Right lung (tissue), 10 donors: Measurements from ENCODE around the gene NUDT16L1. TPM values are rescaled to one million over a fixed set of nuclear protein-coding genes. Genes with fewer than 3 reads are reported as not detected.
A peak's percentile ranks its signal among the peaks of the same experiment; 100 is the strongest.
"Not testable (repeated sequence)": the region's sequence is repeated elsewhere in the genome, so short reads cannot be mapped to it uniquely, and the experiment has no call there.

Experiments used
- DNase-seq, 2 donors: peaks; one replicate each; pipeline ENCODE4 v3.0.0-alpha.2; 2013
- long read RNA-seq, 8 donors: transcript quantifications; one replicate each; lab custom pipeline, GENCODE V29; 2026
- polyA plus RNA-seq, 5 donors: library from polyadenylated mRNA; unstranded; fragments of 120-200 nt; gene quantifications; one replicate each; pipeline versions ENCODE4 v1.2.1 to v1.2.3, GENCODE V29; 2013; ENCODE audit warnings: inconsistent platforms in 1 of 5, low replicate concordance in 1 of 5; ENCODE audit not compliant: insufficient read length in 5 of 5, insufficient read depth in 1 of 5

The NUDT16L1 gene
- polyA plus RNA-seq = 10 to 100 TPM; 26.0 to 57.7 (median 31.2) TPM
- long read RNA-seq, donor 1, transcript NUDT16L1-201 (3 exons, 1,349 nt) = major isoform, 27 of 41 reads
- long read RNA-seq, donor 1, transcript NUDT16L1-204 (3 exons, 1,406 nt) = minor isoform, 10 of 41 reads
- long read RNA-seq, donor 1, partial matches to known transcripts = 0 of 41 reads
- long read RNA-seq, donor 1, other reads (novel, unspliced or antisense) = 0 of 41 reads
- long read RNA-seq, donor 2, transcript NUDT16L1-204 (3 exons, 1,406 nt) = minor isoform, 5 of 23 reads
- long read RNA-seq, donor 2, transcript NUDT16L1-201 (3 exons, 1,349 nt) = major isoform, 18 of 23 reads
- long read RNA-seq, donor 2, partial matches to known transcripts = 0 of 23 reads
- long read RNA-seq, donor 2, other reads (novel, unspliced or antisense) = 0 of 23 reads
- long read RNA-seq, donor 3, transcript NUDT16L1-201 (3 exons, 1,349 nt) = major isoform, 17 of 46 reads
- long read RNA-seq, donor 3, partial matches to known transcripts = 25 of 46 reads
- long read RNA-seq, donor 3, other reads (novel, unspliced or antisense) = 0 of 46 reads
- long read RNA-seq, donor 4, transcript NUDT16L1-201 (3 exons, 1,349 nt) = major isoform, 16 of 21 reads
- long read RNA-seq, donor 4, transcript NUDT16L1-204 (3 exons, 1,406 nt) = minor isoform, 5 of 21 reads
- long read RNA-seq, donor 4, partial matches to known transcripts = 0 of 21 reads
- long read RNA-seq, donor 4, other reads (novel, unspliced or antisense) = 0 of 21 reads
- long read RNA-seq, donor 5, transcript NUDT16L1-201 (3 exons, 1,349 nt) = major isoform, 25 of 33 reads
- long read RNA-seq, donor 5, transcript NUDT16L1-204 (3 exons, 1,406 nt) = minor isoform, 6 of 33 reads
- long read RNA-seq, donor 5, partial matches to known transcripts = 0 of 33 reads
- long read RNA-seq, donor 5, other reads (novel, unspliced or antisense) = 0 of 33 reads
- long read RNA-seq, donor 6, transcript NUDT16L1-201 (3 exons, 1,349 nt) = major isoform, 34 of 39 reads
- long read RNA-seq, donor 6, partial matches to known transcripts = 0 of 39 reads
- long read RNA-seq, donor 6, other reads (novel, unspliced or antisense) = 0 of 39 reads
- long read RNA-seq, donor 7, transcript NUDT16L1-204 (3 exons, 1,406 nt) = minor isoform, 6 of 20 reads
- long read RNA-seq, donor 7, transcript NUDT16L1-201 (3 exons, 1,349 nt) = major isoform, 14 of 20 reads
- long read RNA-seq, donor 7, partial matches to known transcripts = 0 of 20 reads
- long read RNA-seq, donor 7, other reads (novel, unspliced or antisense) = 0 of 20 reads
- long read RNA-seq, donor 8, transcript NUDT16L1-201 (3 exons, 1,349 nt) = major isoform, 8 of 9 reads
- long read RNA-seq, donor 8, partial matches to known transcripts = 0 of 9 reads
- long read RNA-seq, donor 8, other reads (novel, unspliced or antisense) = 0 of 9 reads

- DNase-seq = peak; percentile 94 to 96
These were observed at the start of gene NUDT16L1 for GRCh38 chr16:4693296-4693955. NUDT16L1 (plus strand) TSS chr16:4693562; CDS start chr16:4693727, 165 bp downstream.

- DNase-seq = no peak
These were observed 46.4 kb upstream of the NUDT16L1 start for GRCh38 chr16:4646773-4647643.

GRCh38 chr16:4647644-4647980, 45.8 kb upstream of the NUDT16L1 start:
- DNase-seq = no peak

GRCh38 chr16:4648917-4649316, 44.4 kb upstream of the NUDT16L1 start:
- no peak for DNase-seq

GRCh38 chr16:4649744-4650442, 43.5 kb upstream of the NUDT16L1 start:
- no peak for DNase-seq

- not testable (repeated sequence) for DNase-seq
These were observed 42.8 kb upstream of the NUDT16L1 start for GRCh38 chr16:4650443-4651074.

- DNase-seq = no peak
These were observed 41.5 kb upstream of the NUDT16L1 start for GRCh38 chr16:4651827-4652226.

GRCh38 chr16:4652561-4652960, 40.8 kb upstream of the NUDT16L1 start:
- DNase-seq = no peak

- DNase-seq = peak; percentile 61 to 67
These were observed 39.1 kb upstream of the NUDT16L1 start for GRCh38 chr16:4654011-4654963.

- DNase-seq = no peak
These were observed 38.3 kb upstream of the NUDT16L1 start for GRCh38 chr16:4654964-4655590.

GRCh38 chr16:4655801-4656200, 37.6 kb upstream of the NUDT16L1 start:
- no peak for DNase-seq

GRCh38 chr16:4656221-4656620, 37.1 kb upstream of the NUDT16L1 start:
- no peak for DNase-seq

- DNase-seq = no peak
These were observed 36.4 kb upstream of the NUDT16L1 start for GRCh38 chr16:4656695-4657686.

- no peak for DNase-seq
These were observed 33.7 kb upstream of the NUDT16L1 start for GRCh38 chr16:4659363-4660353.
